Measurements from ENCODE around the gene NECTIN4.
"Not testable (repeated sequence)": the region's sequence is repeated elsewhere in the genome, so short reads cannot be mapped to it uniquely, and the experiment has no call there.

The NECTIN4 gene

DNA sequence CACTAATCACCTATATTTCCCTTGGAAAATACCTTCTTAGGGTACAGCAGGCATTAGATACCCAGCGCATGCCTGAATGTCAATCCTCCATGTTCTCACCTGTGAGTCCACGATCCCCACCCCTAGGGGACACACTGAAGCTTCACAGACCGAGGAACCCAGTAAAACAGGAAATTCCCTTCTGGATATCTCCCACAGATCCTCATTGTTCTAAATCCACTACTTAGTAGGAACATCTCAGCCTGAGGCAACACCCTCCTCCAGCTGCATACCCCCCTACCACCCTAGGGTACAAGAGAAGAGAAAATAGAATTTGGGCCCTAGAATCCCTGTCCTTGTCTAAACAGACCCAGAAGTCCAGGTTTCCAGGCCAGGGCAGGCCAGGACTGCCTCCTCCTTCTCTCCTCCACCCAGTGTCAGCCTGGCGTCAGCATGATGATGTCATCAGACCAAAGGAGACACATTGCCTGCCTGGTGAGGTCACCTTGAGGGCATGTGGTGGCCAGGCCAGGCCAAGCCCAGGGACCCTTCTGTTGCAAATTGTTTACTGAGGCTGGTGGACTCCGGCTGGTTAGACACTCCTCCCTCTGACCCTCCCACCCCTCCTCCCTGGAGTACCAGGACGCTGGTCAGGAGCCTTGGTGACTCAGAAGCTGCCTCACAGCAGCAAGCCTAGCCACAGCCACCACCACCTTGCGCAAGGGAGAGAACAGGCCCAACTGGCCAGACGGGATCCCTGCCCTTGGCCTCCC lies 6.2 kb downstream of the NECTIN4 start:
- no peak for DNase-seq (ENCODE audit: low read depth in 2 of 2)

DNA sequence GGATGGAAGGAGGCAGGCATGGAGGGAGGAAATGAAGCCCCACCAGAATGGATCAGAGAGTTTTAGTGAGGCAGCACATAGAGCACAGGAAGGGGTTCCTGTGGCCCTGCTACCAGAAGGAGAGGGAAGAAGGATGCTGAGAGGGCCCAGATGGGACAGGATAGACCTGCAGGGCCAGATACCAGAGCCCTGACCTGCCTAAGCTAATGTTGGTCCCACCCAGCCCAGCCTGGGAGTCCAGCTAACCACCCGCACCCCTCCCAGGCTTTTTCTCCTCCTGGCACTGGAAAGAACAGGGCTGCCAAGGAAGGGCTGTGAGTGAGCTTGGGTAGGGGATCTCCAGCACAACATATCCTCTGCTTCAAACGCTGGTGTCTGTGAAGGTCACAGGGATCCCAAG lies 6.9 kb downstream of the NECTIN4 start:
- no peak for DNase-seq (ENCODE audit: low read depth in 2 of 2)

DNA sequence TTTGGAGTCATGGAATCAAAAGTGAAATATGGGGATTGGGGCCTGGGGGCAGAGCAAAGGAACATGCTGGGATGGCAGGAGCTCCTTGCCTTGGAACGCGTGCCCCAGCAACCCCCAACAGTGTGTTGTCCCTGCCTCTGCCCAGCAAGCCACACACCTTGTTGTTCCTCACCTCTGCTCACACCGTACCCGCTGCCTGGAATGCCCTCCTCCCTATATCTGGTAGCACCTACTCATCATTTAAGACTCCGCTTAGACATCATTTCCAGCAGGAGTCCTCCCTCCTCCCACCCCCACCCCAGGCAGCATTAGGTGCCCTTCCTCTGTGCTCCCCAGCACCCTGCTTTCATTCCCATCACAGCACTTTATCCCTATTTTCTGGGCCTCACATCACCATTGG lies 7.8 kb downstream of the NECTIN4 start:
- no peak for DNase-seq (ENCODE audit: low read depth in 2 of 2)

GRCh38 chr1:161080441-161081405 lies 8.6 kb downstream of the NECTIN4 start:
- no peak for DNase-seq (ENCODE audit: low read depth in 2 of 2)

DNA sequence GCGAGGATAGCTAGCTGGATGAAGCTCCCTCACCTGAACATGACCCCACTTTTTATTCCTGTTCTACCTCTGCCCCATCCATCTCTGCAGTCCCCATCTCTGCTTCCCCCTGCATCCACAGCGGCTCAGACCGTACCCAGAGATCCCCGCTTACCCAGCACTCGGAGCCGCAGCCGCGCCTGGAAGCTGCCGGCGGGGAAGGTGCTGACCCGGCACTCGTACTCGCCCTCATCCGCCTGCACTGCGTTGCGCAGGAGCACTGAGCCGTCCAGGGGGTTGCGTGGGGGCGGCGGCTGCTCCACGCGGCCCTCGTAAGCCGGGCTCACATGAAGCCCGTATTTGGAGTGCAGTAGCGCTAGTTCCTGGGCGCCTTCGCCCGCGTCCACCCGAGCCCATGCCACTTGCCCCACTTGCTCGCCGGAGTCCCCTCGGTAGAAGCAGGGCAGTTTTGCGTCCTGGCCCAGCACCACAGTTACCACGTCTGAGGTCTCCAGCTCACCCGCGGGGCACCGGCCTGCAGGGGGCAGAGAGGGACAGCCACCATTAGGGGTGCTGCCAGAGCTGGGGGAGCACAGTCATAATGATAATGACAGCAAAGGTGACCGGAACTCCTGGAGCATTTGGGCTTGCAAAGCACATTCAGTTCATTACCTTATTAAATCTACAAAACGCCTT lies 9.8 kb downstream of the NECTIN4 start:
- no peak for DNase-seq (ENCODE audit: low read depth in 2 of 2)

- DNase-seq (ENCODE audit: low read depth in 2 of 2), result no peak
Measured at GRCh38 chr1:161077426-161077825, 11.9 kb downstream of the NECTIN4 start.

DNA sequence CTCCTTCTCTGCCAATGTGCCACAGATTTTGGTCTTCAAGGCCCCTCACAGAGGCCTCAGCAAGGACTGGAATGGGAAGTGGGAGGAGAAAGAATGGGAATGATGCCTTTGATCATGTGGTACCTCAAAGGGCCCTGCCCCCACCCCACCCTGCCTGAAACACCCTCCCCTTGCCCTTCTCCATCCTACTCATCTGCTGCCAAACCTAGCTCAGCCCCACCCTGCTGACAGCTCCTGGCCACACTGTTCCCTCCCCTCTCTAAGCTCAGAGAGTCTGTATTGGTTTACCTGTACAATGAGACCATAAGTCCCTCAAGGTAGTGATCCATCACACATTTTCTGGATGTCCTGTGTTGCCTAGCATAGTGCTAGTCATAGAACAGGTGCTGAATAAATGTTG lies 12.9 kb downstream of the NECTIN4 start:
- DNase-seq (ENCODE audit: low read depth in 2 of 2), result no peak

- DNase-seq (ENCODE audit: low read depth in 2 of 2), result no peak
Measured at GRCh38 chr1:161074676-161075368, 14.5 kb downstream of the NECTIN4 start.

DNA sequence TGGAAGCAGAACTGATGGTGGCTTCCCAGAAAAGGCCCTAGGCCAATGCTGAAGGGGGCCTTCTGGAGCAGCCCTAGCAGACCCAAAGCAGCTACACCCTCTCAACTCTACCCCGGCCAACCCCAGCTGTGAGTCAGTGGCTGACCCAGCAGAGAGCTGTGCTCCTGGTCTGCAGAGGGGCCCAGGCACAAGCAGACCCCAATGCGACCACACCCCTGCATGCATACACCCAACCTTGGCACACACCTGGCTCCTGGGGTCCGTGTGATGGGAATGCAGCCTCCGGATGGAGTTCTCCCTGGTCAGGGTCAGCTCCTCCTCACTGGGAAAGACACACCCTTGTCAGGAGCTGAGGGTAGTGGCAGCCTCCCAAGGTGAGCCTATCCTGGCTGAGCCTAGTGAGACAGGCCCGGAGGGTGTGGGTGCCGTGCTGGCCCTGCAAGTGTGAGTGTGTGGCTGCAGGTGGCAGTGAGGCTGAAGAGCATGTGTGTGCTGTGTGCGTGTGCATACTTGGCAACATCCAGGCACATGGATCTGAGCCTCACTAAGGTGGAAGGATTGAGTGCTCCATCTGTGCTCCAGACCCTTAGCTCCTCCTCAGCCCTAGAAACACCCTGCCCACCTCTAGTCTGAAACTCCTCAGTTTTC lies 15.8 kb downstream of the NECTIN4 start:
- DNase-seq (ENCODE audit: low read depth in 2 of 2), result no peak

- DNase-seq (ENCODE audit: low read depth in 2 of 2), result no peak
Measured at GRCh38 chr1:161072751-161073449, 16.5 kb downstream of the NECTIN4 start.

DNA sequence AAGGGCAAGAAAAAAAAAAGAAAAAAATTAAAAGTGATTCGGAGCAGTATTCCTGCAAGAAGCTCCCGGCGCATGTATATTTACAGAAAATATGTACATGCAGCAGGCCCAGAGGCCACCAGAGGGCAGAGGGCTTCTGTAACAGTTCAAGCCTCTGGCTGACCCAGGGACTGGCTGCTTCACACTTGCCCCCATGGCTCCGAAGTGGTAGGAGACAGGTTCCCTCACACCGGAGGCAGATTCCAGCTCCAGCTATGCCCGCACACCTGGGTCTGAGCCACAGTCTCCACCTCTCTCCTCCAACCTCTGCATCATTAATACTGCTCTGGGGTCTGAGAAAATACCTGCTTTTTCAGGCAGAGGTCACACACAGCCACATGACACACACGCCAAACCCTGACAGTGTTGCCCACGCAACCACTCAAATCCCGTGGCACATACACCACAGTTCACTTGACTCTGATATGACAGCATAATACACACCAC lies 17.4 kb downstream of the NECTIN4 start:
- DNase-seq (ENCODE audit: low read depth in 2 of 2), result no peak

- no peak for DNase-seq (ENCODE audit: low read depth in 2 of 2)
Measured at GRCh38 chr1:161070761-161071160, 18.6 kb downstream of the NECTIN4 start.

DNA sequence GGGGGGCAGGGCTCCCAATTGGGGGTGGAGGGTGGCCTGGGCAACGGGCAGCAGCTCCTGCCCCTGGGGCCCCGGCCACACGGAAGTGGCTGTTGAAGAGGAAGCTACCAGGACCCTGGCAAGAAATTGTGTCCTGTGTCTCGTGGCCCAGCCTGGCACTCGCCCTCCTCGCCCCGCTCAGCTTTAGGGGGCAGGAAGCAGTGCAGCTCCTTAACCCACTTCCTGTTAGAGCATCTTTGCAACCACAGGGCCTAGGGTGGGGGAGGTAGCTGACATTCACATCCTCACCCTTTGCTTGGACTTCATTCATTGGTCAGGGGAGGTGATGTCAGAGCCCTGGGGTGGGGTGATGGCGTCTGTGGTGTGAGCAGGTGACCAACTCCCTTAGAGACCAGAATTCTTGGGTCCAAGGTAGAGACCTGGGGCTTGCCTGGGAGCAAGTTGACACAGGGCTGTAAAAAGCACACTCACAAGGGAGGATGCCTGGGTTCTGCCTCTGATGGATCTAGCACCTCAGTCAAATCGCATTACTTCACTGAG lies 19.6 kb downstream of the NECTIN4 start, which contains the start of gene ARHGAP30:
ARHGAP30 (minus strand) TSS at position 161 of the 540 bp plus-strand sequence. CDS start 267 bp downstream, outside the sequence.
- peak; percentile 39 to 63 for DNase-seq (ENCODE audit: low read depth in 2 of 2)

GRCh38 chr1:161069241-161069640 lies 20.1 kb downstream of the NECTIN4 start:
- no peak for DNase-seq (ENCODE audit: low read depth in 2 of 2)

GRCh38 chr1:161068306-161069234 lies 20.8 kb downstream of the NECTIN4 start:
- peak; percentile 54 to 55 for DNase-seq (ENCODE audit: low read depth in 2 of 2)

GRCh38 chr1:161066694-161067093 lies 22.7 kb downstream of the NECTIN4 start:
- DNase-seq (ENCODE audit: low read depth in 2 of 2), result no peak

DNA sequence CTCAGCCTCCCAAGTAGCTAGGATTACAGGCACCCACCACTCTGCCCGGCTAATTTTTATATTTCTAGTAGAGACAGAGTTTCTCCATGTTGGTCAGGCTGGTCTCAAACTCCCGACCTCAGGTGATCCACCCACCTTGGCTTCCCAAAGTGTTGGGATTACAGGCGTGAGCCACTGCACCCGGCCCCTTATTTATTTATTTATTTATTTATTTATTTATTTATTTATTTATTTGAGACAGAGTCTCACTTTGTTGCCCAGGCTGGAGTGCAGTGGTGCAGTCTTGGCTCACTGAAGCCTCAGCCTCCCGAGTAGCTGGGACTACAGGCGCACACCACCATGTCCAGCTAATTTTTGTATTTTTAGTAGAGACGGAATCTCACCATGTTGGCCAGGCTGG lies 23.7 kb downstream of the NECTIN4 start:
- DNase-seq (ENCODE audit: low read depth in 2 of 2), result not testable (repeated sequence)

GRCh38 chr1:161063936-161064335 lies 25.4 kb downstream of the NECTIN4 start:
- not testable (repeated sequence) for DNase-seq (ENCODE audit: low read depth in 2 of 2)

- DNase-seq (ENCODE audit: low read depth in 2 of 2), result no peak
Measured at GRCh38 chr1:161061419-161061818, 27.9 kb downstream of the NECTIN4 start.
